CD4-positive, CD25-positive, alpha-beta regulatory T cell (primary cell): ENCODE data around the gene UPB1. TPM values are rescaled to one million over a fixed set of nuclear protein-coding genes. Genes with fewer than 3 reads are reported as not detected.

Source experiments
- ATAC-seq, 2 donors: fragments of 150-1000 bp; cut with Tn5 transposase; one replicate each; pipeline ENCODE4 v1.10.0; 2021; ENCODE audit warnings: low read depth in 2 of 2, moderate number of reproducible peaks in 2 of 2, moderate library complexity in 1 of 2
- DNase-seq, 3 donors: peaks; one replicate each; pipeline versions ENCODE4 v3.0.0 to v3.0.0-alpha.2; 2012 to 2022; ENCODE audit warnings: mixed read lengths in 1 of 3
- H3K27ac ChIP-seq: one replicate; pipeline ENCODE4 v1.7.0; 2013; ENCODE audit warnings: mild to moderate bottlenecking, low read length; ENCODE audit not compliant: insufficient read depth, poor library complexity, severe bottlenecking
- H3K27me3 ChIP-seq: one replicate; pipeline ENCODE4 v1.7.0; 2013; ENCODE audit warnings: low read length; ENCODE audit not compliant: control insufficient read depth, insufficient read depth
- H3K36me3 ChIP-seq: one replicate; pipeline ENCODE4 v1.7.0; 2013; ENCODE audit warnings: mild to moderate bottlenecking, low read length, moderate library complexity; ENCODE audit not compliant: control insufficient read depth, insufficient read depth
- H3K4me1 ChIP-seq: 2 replicates; pipeline ENCODE4 v1.7.0; 2013; ENCODE audit warnings: mild to moderate bottlenecking, low read length; ENCODE audit not compliant: insufficient read depth, control insufficient read depth, poor library complexity, severe bottlenecking
- H3K4me3 ChIP-seq: one replicate; pipeline ENCODE4 v1.7.0; 2013; ENCODE audit warnings: low read depth, mild to moderate bottlenecking, low read length, moderate library complexity
- H3K9me3 ChIP-seq, 2 experiments: 1 replicate in 1 of 2; 2 replicates in 1 of 2; pipeline ENCODE4 v1.7.0; 2013; ENCODE audit warnings: low read length in 2 of 2, mild to moderate bottlenecking in 1 of 2, moderate library complexity in 1 of 2; ENCODE audit not compliant: control insufficient read depth in 2 of 2
- H3K27ac Mint-ChIP-seq, 3 donors: one replicate each; pipeline ENCODE4 v1.8.0; 2020 to 2022; ENCODE audit warnings: mild to moderate bottlenecking in 3 of 3, mixed read lengths in 3 of 3, moderate library complexity in 2 of 3
- H3K27me3 Mint-ChIP-seq: one replicate; pipeline ENCODE4 v1.8.0; 2022; ENCODE audit warnings: mild to moderate bottlenecking, mixed read lengths
- H3K36me3 Mint-ChIP-seq: one replicate; pipeline ENCODE4 v1.8.0; 2020; ENCODE audit warnings: mixed read lengths
- H3K4me1 Mint-ChIP-seq, 4 donors: one replicate each; pipeline ENCODE4 v1.8.0; 2020 to 2022; ENCODE audit warnings: mixed read lengths in 4 of 4, mild to moderate bottlenecking in 1 of 4
- H3K4me3 Mint-ChIP-seq, 4 donors: one replicate each; pipeline ENCODE4 v1.8.0; 2020 to 2022; ENCODE audit warnings: mild to moderate bottlenecking in 4 of 4, mixed read lengths in 4 of 4, moderate library complexity in 3 of 4
- H3K9me3 Mint-ChIP-seq, 7 donors: one replicate each; pipeline ENCODE4 v1.8.0; 2020 to 2022; ENCODE audit warnings: mixed read lengths in 7 of 7, mild to moderate bottlenecking in 3 of 7, moderate library complexity in 2 of 7
- polyA plus RNA-seq, 4 donors: library from polyadenylated mRNA; unstranded; fragments of 300-500 nt; fragmentation: Illumina TruSeq; gene quantifications; one replicate each; pipeline ENCODE4 v1.2.3, GENCODE V29; 2021
- total RNA-seq: library from RNA; stranded (reverse); gene quantifications from one replicate; pipeline ENCODE4 v1.2.3, GENCODE V29; 2022

Gene UPB1
- total and polyA plus RNA-seq, 5 donors from 2014 or later, result 3.8 TPM; not detected in 4

DNA sequence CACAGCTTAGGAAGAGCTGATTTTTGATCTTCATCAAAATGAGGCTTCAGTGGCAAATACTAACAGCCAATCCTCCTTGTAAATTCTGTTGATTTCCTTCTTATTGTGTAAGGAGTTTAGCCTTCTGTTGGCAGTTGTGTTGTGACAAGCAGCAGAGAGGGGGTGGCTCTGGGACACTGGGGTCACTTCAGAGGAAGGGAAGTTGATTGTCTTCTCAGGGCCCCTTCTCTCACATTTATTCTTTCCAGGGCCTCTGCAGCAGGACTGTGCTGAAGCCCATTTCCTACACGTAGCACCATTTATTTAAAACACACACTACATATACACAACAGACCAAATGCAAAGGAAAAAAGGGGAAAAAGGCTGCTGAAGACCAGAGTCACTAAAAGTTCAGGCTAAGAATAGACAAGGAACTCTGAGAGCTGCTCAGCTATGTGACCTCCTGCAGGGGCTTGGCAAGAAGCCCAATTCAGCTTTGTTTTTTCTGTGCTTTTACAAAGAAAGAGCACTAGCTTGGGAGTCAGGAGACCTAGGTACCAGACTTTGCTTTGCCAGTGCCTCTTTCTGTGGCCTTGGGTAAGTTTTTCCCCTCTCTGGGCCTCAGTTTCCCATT lies 28.3 kb upstream of the UPB1 start:
- H3K36me3 Mint-ChIP-seq, result no peaks in the 10 kb centered on the region
- no peaks in the 10 kb centered on the region for H3K27me3 Mint-ChIP-seq
- no peak overlapping the region for H3K4me3 ChIP-seq
- H3K27me3 ChIP-seq, result no peaks in the 10 kb centered on the region
- no peak overlapping the region for H3K27ac ChIP-seq
- no peaks in the 10 kb centered on the region for H3K4me1 ChIP-seq
- H3K9me3 ChIP-seq, result no peaks in the 10 kb centered on the region
- H3K4me1 Mint-ChIP-seq, result no peaks in the 10 kb centered on the region
- ATAC-seq (no peak), DNase-seq (no peak)
- H3K36me3 ChIP-seq, result no peaks in the 10 kb centered on the region
- no peaks in the 10 kb centered on the region for H3K9me3 Mint-ChIP-seq
- H3K4me3 Mint-ChIP-seq, result no peak overlapping the region
- peak overlapping the region in 1 of 3 donors; percentile 12 for H3K27ac Mint-ChIP-seq

DNA sequence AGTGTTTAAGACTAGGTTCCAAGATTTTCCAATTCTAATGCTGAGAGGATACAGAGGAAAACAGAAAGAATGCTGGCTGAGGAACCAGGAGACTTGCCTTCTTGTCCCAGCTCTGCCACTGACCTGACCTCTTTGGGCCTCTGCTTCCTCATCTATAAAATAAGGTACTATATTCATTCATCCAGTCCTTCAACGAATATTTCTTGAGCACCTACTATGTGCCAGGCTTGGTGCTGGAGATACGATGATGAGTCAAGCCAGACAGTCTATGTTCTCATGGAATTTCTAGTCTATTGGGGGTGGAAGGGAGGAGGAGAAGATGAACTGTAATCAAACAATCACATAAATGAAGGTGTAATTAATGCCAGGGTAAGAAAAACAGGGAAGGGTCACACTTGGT lies 27.8 kb upstream of the UPB1 start:
- no peaks in the 10 kb centered on the region for H3K9me3 ChIP-seq

DNA sequence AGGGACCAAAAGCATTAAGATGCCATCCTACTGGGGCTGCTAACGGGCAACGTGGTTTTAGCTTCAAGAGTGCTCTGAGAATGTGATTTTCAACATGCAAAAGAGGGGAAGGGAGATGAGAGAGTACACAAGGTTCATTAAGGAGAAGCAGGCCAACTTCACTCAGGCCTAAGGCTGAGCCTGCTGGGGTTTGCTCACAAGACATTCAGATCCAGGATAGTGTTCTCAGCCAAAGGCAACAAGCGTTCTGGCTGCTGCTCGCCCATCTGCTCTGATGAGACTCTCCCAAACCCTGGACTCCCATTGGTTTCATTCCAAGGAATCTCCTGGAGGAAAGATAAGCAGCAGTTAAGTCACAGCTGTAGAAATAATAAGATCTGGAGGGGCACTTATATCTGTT lies 23.6 kb upstream of the UPB1 start:
- Histone ChIP-seq H3K27ac (no peak overlapping the region), H3K9me3 (no peaks in the 10 kb centered on the region), H3K4me3 (no peak overlapping the region), H3K27me3 (no peaks in the 10 kb centered on the region), H3K4me1 (no peaks in the 10 kb centered on the region), H3K36me3 (no peaks in the 10 kb centered on the region)
- H3K9me3 Mint-ChIP-seq, result peaks cover 0 to 3% (median 0%) of the 10 kb centered on the region in 7 donors
- peaks cover 5% of the 10 kb centered on the region for H3K27me3 Mint-ChIP-seq
- H3K4me3 Mint-ChIP-seq, result no peak overlapping the region
- no peak overlapping the region for H3K27ac Mint-ChIP-seq
- ATAC-seq (no peak), DNase-seq (no peak)
- H3K36me3 Mint-ChIP-seq, result no peaks in the 10 kb centered on the region
- no peaks in the 10 kb centered on the region for H3K4me1 Mint-ChIP-seq

More for the DNA sequence above, 27.8 kb upstream of the UPB1 start:
- Mint-ChIP-seq H3K36me3 (no peaks in the 10 kb centered on the region), H3K4me1 (no peaks in the 10 kb centered on the region), H3K9me3 (no peaks in the 10 kb centered on the region), H3K27me3 (no peaks in the 10 kb centered on the region), H3K4me3 (no peak overlapping the region), H3K27ac (no peak overlapping the region)
- Histone ChIP-seq H3K27ac (no peak overlapping the region), H3K36me3 (no peaks in the 10 kb centered on the region), H3K4me1 (no peaks in the 10 kb centered on the region), H3K27me3 (no peaks in the 10 kb centered on the region), H3K4me3 (no peak overlapping the region)
- ATAC-seq (no peak), DNase-seq (no peak)

DNA sequence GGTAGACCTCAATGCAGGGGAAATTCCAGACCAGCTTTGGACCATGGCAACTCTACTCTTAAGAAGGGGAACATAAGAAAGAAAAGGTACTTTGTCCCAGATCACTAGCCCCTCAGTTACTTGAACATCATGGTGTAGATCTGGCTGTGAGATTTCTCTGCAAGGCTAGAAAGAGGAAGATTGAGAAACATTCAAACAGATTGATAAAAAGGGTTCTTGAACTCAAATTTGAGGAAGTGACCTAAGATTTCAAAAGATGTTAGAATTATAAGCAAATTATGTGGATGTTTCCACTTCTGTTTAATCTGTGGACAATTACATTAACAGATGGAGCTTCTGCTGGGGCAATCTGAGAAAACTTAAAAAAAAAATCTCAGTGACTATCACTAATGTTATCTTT lies 21.8 kb upstream of the UPB1 start:
- Mint-ChIP-seq H3K9me3 (peaks cover 0 to 3% (median 0%) of the 10 kb centered on the region in 7 donors), H3K36me3 (no peaks in the 10 kb centered on the region), H3K27ac (no peak overlapping the region), H3K4me3 (no peak overlapping the region), H3K27me3 (peaks cover 5% of the 10 kb centered on the region), H3K4me1 (no peaks in the 10 kb centered on the region)
- H3K4me3 ChIP-seq, result no peak overlapping the region
- no peaks in the 10 kb centered on the region for H3K27me3 ChIP-seq
- ATAC-seq (no peak), DNase-seq (no peak)
- no peak overlapping the region for H3K27ac ChIP-seq
- no peaks in the 10 kb centered on the region for H3K36me3 ChIP-seq
- H3K4me1 ChIP-seq, result no peaks in the 10 kb centered on the region
- no peaks in the 10 kb centered on the region for H3K9me3 ChIP-seq

DNA sequence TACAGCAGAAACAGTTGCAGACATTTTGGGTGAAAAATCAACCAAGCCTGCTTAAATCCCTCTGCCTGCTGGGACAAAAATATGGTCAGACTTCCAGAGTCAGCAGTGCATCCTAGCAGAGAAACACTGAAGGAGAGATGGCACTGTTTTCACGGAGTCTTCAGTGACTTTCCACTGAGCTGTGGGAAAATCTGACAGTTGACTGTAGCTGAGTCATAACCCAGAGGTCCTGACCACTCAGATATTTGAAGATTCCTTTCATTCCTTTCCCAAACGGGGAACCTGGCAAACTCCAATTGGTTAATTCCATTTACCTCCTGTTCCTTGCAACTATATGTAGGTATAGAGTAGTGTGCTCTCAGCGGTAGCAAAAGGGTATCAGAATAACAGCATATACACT lies 20.9 kb upstream of the UPB1 start:
- Mint-ChIP-seq H3K36me3 (no peaks in the 10 kb centered on the region), H3K27me3 (peaks cover 5% of the 10 kb centered on the region), H3K9me3 (peaks cover 0 to 3% (median 0%) of the 10 kb centered on the region in 7 donors), H3K27ac (no peak overlapping the region), H3K4me1 (peaks cover 0 to 6% (median 0%) of the 10 kb centered on the region in 4 donors), H3K4me3 (no peak overlapping the region)
- Histone ChIP-seq H3K4me1 (no peaks in the 10 kb centered on the region), H3K9me3 (no peaks in the 10 kb centered on the region), H3K27me3 (no peaks in the 10 kb centered on the region), H3K36me3 (no peaks in the 10 kb centered on the region), H3K27ac (no peak overlapping the region), H3K4me3 (no peak overlapping the region)
- ATAC-seq, result no peak
- DNase-seq, result no peak

DNA sequence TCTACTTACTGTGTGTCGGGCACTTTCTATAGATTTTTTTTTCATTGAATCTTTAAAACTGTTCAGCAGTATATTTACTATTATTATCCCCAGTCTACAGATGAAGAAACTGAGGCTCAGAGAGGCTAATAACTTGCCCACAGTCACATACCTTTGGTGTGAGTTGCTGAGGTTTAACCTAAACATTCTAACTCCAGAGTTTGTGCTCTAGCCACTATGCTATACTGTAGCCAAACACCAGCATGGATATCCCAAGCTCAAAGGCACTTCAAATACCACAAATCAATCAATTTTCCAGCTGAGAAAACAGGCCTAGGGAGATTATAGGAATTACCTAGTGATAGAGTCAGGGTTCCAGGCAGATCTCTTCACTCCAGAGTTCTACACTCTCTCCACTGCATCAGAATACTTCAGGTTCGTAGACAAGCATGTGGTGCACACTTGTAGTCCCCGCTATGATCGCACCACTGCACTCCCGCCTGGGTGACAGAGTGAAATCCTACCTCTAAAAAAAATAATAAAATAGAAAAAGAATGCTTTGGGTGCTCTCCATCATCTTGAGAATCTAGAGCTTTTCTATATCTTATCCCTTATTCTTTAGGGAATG lies 20.4 kb upstream of the UPB1 start:
- Mint-ChIP-seq H3K4me1 (peaks cover 0 to 6% (median 0%) of the 10 kb centered on the region in 4 donors), H3K4me3 (no peak overlapping the region), H3K36me3 (no peaks in the 10 kb centered on the region), H3K27ac (no peak overlapping the region), H3K9me3 (peaks cover 0 to 3% (median 0%) of the 10 kb centered on the region in 7 donors), H3K27me3 (peaks cover 5% of the 10 kb centered on the region)
- no peak for ATAC-seq
- no peak overlapping the region for H3K27ac ChIP-seq
- H3K27me3 ChIP-seq, result no peaks in the 10 kb centered on the region
- no peaks in the 10 kb centered on the region for H3K36me3 ChIP-seq
- no peak overlapping the region for H3K4me3 ChIP-seq
- no peaks in the 10 kb centered on the region for H3K9me3 ChIP-seq
- H3K4me1 ChIP-seq, result no peaks in the 10 kb centered on the region
- DNase-seq, result no peak

DNA sequence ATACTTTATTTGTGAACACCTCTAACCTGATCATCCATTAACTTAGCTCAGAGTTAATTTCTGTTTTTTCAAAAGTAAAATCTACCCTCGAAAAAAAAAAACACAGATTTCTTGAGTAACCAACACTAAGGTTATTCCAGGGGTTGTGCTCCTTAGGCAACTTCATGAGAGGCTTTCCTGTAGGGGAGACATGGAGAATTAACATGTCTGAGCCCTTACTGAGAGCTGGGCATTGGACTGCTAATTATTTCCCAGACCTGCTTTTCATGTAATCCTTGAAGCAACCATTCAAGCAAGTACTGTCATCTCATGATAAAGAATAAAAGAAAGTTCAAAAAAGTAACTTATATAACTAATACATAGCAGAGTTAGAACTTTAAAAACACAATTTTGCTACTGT lies 13.5 kb upstream of the UPB1 start:
- H3K27me3 ChIP-seq, result no peaks in the 10 kb centered on the region
- Mint-ChIP-seq H3K27me3 (no peaks in the 10 kb centered on the region), H3K4me3 (no peak overlapping the region), H3K36me3 (no peaks in the 10 kb centered on the region), H3K9me3 (no peaks in the 10 kb centered on the region), H3K4me1 (peaks cover 6 to 8% (median 6%) of the 10 kb centered on the region in 4 donors), H3K27ac (no peak overlapping the region)
- H3K4me1 ChIP-seq, result no peaks in the 10 kb centered on the region
- no peak overlapping the region for H3K4me3 ChIP-seq
- H3K27ac ChIP-seq, result no peak overlapping the region
- no peaks in the 10 kb centered on the region for H3K9me3 ChIP-seq
- H3K36me3 ChIP-seq, result no peaks in the 10 kb centered on the region
- no peak for ATAC-seq
- no peak for DNase-seq

DNA sequence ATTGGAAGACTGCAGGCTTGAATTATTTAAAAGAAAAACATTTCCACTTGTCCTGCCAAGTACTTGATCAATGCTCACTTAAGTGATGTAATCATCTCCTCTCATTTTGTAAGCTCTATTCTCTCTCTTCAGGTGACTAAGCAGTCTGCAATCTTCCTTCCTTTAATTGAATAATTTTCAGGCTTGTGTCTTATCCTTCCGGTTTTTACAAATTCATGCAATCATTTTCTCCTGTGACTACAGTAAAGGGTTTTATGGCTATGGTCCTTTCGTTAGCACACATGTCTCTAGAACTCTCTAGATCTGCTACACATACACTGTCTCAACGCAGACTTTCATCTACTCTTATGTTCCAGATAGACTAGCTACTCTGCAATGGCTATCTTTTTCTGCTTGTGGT lies 12.6 kb upstream of the UPB1 start:
- DNase-seq (no peak), ATAC-seq (no peak)
- Histone ChIP-seq H3K9me3 (no peaks in the 10 kb centered on the region), H3K36me3 (no peaks in the 10 kb centered on the region), H3K4me3 (no peak overlapping the region), H3K27ac (no peak overlapping the region), H3K4me1 (no peaks in the 10 kb centered on the region), H3K27me3 (no peaks in the 10 kb centered on the region)
- Mint-ChIP-seq H3K4me3 (no peak overlapping the region), H3K4me1 (peaks cover 6 to 10% (median 8%) of the 10 kb centered on the region in 4 donors), H3K36me3 (no peaks in the 10 kb centered on the region), H3K9me3 (no peaks in the 10 kb centered on the region), H3K27ac (no peak overlapping the region), H3K27me3 (no peaks in the 10 kb centered on the region)
